HepG2 (cell line): Measurements from ENCODE around the gene CIAO2A. TPM values are rescaled to one million over a fixed set of nuclear protein-coding genes. Genes with fewer than 3 reads are reported as not detected.

Experiments used
- ATAC-seq: fragments of 200-7000 bp; cut with Tn5 transposase; 3 replicates; pipeline ENCODE4 v1.9.1; 2020; ENCODE audit warnings: mild to moderate bottlenecking, moderate library complexity
- BruUV-seq: library from RNA; stranded (reverse); fragments of 400-500 nt; replicated peaks from 2 replicates; lab custom pipeline; 2021; lab: Mats Ljungman, UMichigan
- CTCF ChIA-PET: fragments of 300-600 bp; formaldehyde crosslinking; extraction: SDS; loops from one replicate; lab custom pipeline; 2021; ENCODE audit warnings: low total read pairs, inconsistent platforms, low intra/inter-chr PET ratio; lab: Yijun Ruan, JAX
- POLR2A ChIA-PET: fragments of 350-600 bp; sonication (Branson Sonifier 250); formaldehyde crosslinking; loops from one replicate; lab custom pipeline; 2020; ENCODE audit warnings: antibody characterized with exemption, inconsistent platforms; lab: Yijun Ruan, JAX
- DNase-seq: peaks from one replicate; pipeline ENCODE4 v3.0.0-alpha.2; 2015; ENCODE audit warnings: low spot score
- FAIRE-seq: peaks from 3 replicates; lab custom pipeline; 2011; peaks lifted over from hg19 to GRCh38; lab: Jason Lieb, UNC
- H2AFZ ChIP-seq: one replicate; pipeline ENCODE4 v1.6.1; 2011; ENCODE audit warnings: low read length, inconsistent platforms
- H3K27ac ChIP-seq: fragments of 300-600 bp; 3 replicates; pipeline ENCODE4 v1.8.0; 2011; ENCODE audit warnings: mixed run types, mild to moderate bottlenecking, mixed read lengths, low read length, inconsistent platforms; ENCODE audit not compliant: insufficient read depth; ENCODE audit errors: extremely low read length
- H3K27me3 ChIP-seq, 2 experiments: fragments of 200-600 bp in 1 of 2; 2 replicates in 1 of 2; 3 replicates in 1 of 2; pipeline versions ENCODE4 v1.6.0 to v1.8.0; 2011; ENCODE audit warnings: low read length in 2 of 2, mild to moderate bottlenecking in 2 of 2, moderate library complexity in 2 of 2, inconsistent platforms in 1 of 2; ENCODE audit not compliant: insufficient read depth in 2 of 2, control insufficient read depth in 1 of 2
- H3K36me3 ChIP-seq, 2 experiments: fragments of 200-600 bp in 1 of 2; replicated peaks in 1 of 2; 2 replicates in 1 of 2; 3 replicates in 1 of 2; pipeline versions ENCODE4 v1.5.1 to v1.8.0; 2011; ENCODE audit warnings: low read length in 2 of 2, inconsistent platforms in 1 of 2; ENCODE audit not compliant: insufficient read depth in 2 of 2, control insufficient read depth in 1 of 2
- H3K4me1 ChIP-seq: 2 replicates; pipeline ENCODE4 v1.5.1; 2012; ENCODE audit warnings: low read length, inconsistent platforms; ENCODE audit not compliant: insufficient read depth
- H3K4me2 ChIP-seq: 2 replicates; pipeline ENCODE4 v1.6.0; 2011; ENCODE audit warnings: low read depth, low read length, inconsistent platforms
- H3K4me3 ChIP-seq, 3 experiments: fragments of 200-600 bp in 1 of 3; sonication (generic), shearing (Covaris generic) in 1 of 3; replicated peaks in 1 of 3; 2 replicates each; pipeline ENCODE4 v1.5.1; 2011 to 2016; ENCODE audit warnings: low read length in 3 of 3, inconsistent platforms in 2 of 3, low read depth in 2 of 3, mild to moderate bottlenecking in 2 of 3, control low read depth in 1 of 3, mixed read lengths in 1 of 3; ENCODE audit not compliant: insufficient read depth in 1 of 3
- H3K79me2 ChIP-seq: one replicate; pipeline ENCODE4 v1.6.1; 2011; ENCODE audit warnings: low read length, inconsistent platforms; ENCODE audit not compliant: insufficient read depth
- H3K9ac ChIP-seq: 2 replicates; pipeline ENCODE4 v1.6.0; 2011; ENCODE audit warnings: mild to moderate bottlenecking, low read depth, low read length, inconsistent platforms; ENCODE audit not compliant: insufficient read depth
- H3K9me3 ChIP-seq: 2 replicates; pipeline ENCODE4 v1.5.1; 2012; ENCODE audit warnings: mild to moderate bottlenecking, low read length
- H4K20me1 ChIP-seq: 2 replicates; pipeline ENCODE4 v1.6.0; 2011; ENCODE audit warnings: inconsistent platforms, mild to moderate bottlenecking, low read length, moderate library complexity; ENCODE audit not compliant: insufficient read depth
- AGO2 ChIP-seq: fragments of 200-400 bp; formaldehyde crosslinking; optimal IDR thresholded peaks from 2 replicates; pipeline ENCODE3; 2017; ENCODE audit warnings: mild to moderate bottlenecking, low read depth, low read length, moderate library complexity
- ATAD3A ChIP-seq: sonication (generic); formaldehyde crosslinking; IDR thresholded peaks from 2 replicates; pipeline ENCODE4 v1.4.0; 2020; ENCODE audit warnings: missing genetic modification reagents
- ERF ChIP-seq: IDR thresholded peaks from 2 replicates; pipeline ENCODE4 v1.6.1; 2018; ENCODE audit warnings: missing biosample characterization, missing genetic modification reagents
- MAFK ChIP-seq, 2 experiments: IDR thresholded peaks in 1 of 2; conservative IDR thresholded peaks in 1 of 2; 2 replicates each; pipeline ENCODE4 v1.6.1; 2011; ENCODE audit warnings: improper control_type of control experiment in 2 of 2, low read length in 2 of 2
- NBN ChIP-seq: fragments of 450-650 bp; conservative IDR thresholded peaks from 2 replicates; pipeline ENCODE4 v1.6.1; 2017
- NR2C2 ChIP-seq: sonication (generic); formaldehyde crosslinking; IDR thresholded peaks from 2 replicates; pipeline ENCODE4 v1.4.0; 2020; ENCODE audit warnings: missing genetic modification reagents, mild to moderate bottlenecking, moderate library complexity, borderline replicate concordance
- ZNF225 ChIP-seq: sonication (generic); formaldehyde crosslinking; IDR thresholded peaks from 2 replicates; pipeline ENCODE4 v1.4.0; 2020; ENCODE audit warnings: mild to moderate bottlenecking, missing genetic modification reagents
- ZNF253 ChIP-seq: sonication (generic); formaldehyde crosslinking; IDR thresholded peaks from 2 replicates; pipeline ENCODE4 v1.8.0; 2022; ENCODE audit warnings: mild to moderate bottlenecking, missing genetic modification reagents, borderline replicate concordance
- ZNF552 ChIP-seq: sonication (generic); formaldehyde crosslinking; IDR thresholded peaks from 2 replicates; pipeline ENCODE4 v1.9.0; 2022; ENCODE audit warnings: missing genetic modification reagents, mild to moderate bottlenecking, borderline replicate concordance
- WGBS: methylation state at CpG from one replicate; pipeline ENCODE4 v1.1.6; 2017; ENCODE audit warnings: low lambda C conversion rate; 5-methylcytosine and 5-hydroxymethylcytosine counted together
- in situ Hi-C: cut with HindIII; loops from 2 replicates; pipeline ENCODE4 v1.10.0; 2017; ENCODE audit warnings: low pct_unique_long_range_greater_than_20kb; ENCODE audit not compliant: extremely low pct_ligation_motif_present
- intact Hi-C: fragments of 100-400 bp; cut with micrococcal nuclease; formaldehyde crosslinking; loops from one replicate; pipeline ENCODE4 v1.10.0; 2022; ENCODE audit not compliant: unreplicated experiment
- polyA plus RNA-seq, 8 experiments: library from polyadenylated mRNA; depleted of rRNA in 3 of 8; stranded (reverse) in 7 of 8; unstranded in 1 of 8; fragments of >200 nt; fragmentation: Illumina TruSeq in 4 of 8; extraction: Trizol in 4 of 8; gene quantifications; 2 replicates each; pipeline versions ENCODE4 v1.2.1 to v1.2.3, GENCODE V29; 2011 to 2016; ENCODE audit warnings: low read depth in 4 of 8, missing spikeins in 1 of 8, mixed read lengths in 1 of 8; ENCODE audit not compliant: insufficient read depth in 1 of 8
- total RNA-seq, 5 experiments: library from RNA; depleted of rRNA; stranded (reverse); fragments of >200 nt; fragmentation: Illumina TruSeq; extraction: Trizol; gene quantifications; 2 replicates each; pipeline ENCODE4 v1.2.3, GENCODE V29; 2016; ENCODE audit warnings: low read depth in 1 of 5
- TF ChIP-seq, protein P1 (sequence below): sonication (generic); formaldehyde crosslinking; IDR thresholded peaks from 2 replicates; pipeline ENCODE4 v1.5.0; 2020; ENCODE audit warnings: mild to moderate bottlenecking, missing genetic modification reagents, moderate library complexity
- TF ChIP-seq, protein P2 (sequence below): sonication (generic); formaldehyde crosslinking; IDR thresholded peaks from 2 replicates; pipeline ENCODE4 v1.8.0; 2022; ENCODE audit warnings: missing genetic modification reagents, mild to moderate bottlenecking, inconsistent platforms, borderline replicate concordance
- TF ChIP-seq, protein P3 (sequence below): sonication (generic); formaldehyde crosslinking; IDR thresholded peaks from 2 replicates; pipeline ENCODE4 v1.4.0; 2020; ENCODE audit warnings: missing genetic modification reagents
- TF ChIP-seq, protein P4 (sequence below): conservative IDR thresholded peaks from 2 replicates; pipeline ENCODE4 v1.6.1; 2018; ENCODE audit warnings: missing genetic modification reagents

The CIAO2A gene
- total and polyA plus RNA-seq, 2 of the 13 experiments (the other 11 are each of a cell fraction or from before 2014, with no cell fraction given), result 83.0 to 100 TPM

DNA sequence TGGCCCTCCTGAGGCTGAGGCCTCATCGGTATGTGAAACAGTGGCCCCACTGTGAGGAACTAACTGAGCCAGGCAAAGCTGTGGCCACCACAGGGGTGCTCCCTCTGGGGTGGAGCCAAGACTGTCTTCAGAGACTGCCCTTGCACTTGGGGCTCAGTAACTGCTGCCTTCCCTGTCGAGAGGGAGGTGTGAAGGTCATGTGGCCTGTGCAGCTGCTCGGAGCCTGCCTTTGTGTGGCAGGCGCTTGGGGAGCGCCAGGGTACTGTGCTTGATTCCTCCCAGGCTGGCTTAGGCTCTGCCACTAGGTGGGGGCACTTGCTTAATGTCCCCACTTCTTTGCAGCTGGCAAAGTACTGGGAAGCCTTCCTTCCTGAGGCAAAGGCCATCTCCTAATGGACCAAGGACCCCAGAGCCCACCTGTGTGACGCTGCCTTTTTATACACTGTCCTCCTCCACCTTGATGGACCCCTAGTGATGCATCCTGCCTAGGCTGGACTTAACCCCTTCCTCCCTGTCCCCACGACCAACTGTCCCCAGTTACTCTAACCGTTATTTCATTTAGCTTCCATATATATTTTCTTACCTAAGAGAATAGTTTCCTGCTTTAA is 43.7 kb upstream of the CIAO2A start (continued):
- TF ChIP-seq, protein P1, sequence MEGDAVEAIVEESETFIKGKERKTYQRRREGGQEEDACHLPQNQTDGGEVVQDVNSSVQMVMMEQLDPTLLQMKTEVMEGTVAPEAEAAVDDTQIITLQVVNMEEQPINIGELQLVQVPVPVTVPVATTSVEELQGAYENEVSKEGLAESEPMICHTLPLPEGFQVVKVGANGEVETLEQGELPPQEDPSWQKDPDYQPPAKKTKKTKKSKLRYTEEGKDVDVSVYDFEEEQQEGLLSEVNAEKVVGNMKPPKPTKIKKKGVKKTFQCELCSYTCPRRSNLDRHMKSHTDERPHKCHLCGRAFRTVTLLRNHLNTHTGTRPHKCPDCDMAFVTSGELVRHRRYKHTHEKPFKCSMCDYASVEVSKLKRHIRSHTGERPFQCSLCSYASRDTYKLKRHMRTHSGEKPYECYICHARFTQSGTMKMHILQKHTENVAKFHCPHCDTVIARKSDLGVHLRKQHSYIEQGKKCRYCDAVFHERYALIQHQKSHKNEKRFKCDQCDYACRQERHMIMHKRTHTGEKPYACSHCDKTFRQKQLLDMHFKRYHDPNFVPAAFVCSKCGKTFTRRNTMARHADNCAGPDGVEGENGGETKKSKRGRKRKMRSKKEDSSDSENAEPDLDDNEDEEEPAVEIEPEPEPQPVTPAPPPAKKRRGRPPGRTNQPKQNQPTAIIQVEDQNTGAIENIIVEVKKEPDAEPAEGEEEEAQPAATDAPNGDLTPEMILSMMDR (CRISPR knock-in tag), result peak; percentile 43
- no peak for TF ChIP-seq NR2C2 (CRISPR knock-in tag)
- TF ChIP-seq ZNF225, result no peak
- no peak for TF ChIP-seq ZNF253
- peak; percentile 31 for TF ChIP-seq AGO2

DNA sequence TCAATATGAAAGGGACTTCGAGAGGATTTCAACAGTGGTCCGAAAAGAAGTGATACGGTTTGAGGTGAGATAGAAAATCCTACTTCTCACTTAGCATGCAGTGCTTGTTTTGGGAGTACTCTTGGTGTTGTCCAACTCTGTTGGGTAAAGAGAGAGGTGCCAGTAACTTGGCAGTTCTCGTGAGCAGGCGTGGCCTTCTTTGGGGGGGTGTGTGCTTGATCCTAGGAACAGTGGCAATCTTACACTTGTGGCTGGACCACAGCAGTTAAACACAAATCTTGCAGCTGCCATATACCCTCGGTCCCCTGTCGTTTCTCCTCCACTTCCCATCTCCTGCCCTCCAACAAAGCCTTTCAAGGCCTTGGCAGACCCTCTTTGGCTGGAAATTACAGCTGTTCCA is 42.7 kb upstream of the CIAO2A start:
- WGBS, result 93% methylated on average over 7 of the region's 7 CpGs
- ATAC-seq, result no peak

More for the DNA sequence above, 42.7 kb upstream of the CIAO2A start:
- peaks cover 35 to 66% of the 10 kb centered on the region in 2 experiments for H3K36me3 ChIP-seq
- H3K27me3 ChIP-seq, result no peaks in the 10 kb centered on the region
- POLR2A ChIA-PET, result no interaction called here
- TF ChIP-seq ERF (CRISPR knock-in tag) (no peak), ATAD3A (CRISPR knock-in tag) (no peak), NBN (no peak), ZNF552 (CRISPR knock-in tag) (no peak), MAFK (conservative IDR thresholded peaks at IDR 0.05 in 1 of 2, IDR thresholded peaks at IDR 0.05 in 1 of 2; ENCODE audit: low read length in 2 of 2) (no peak)
- TF ChIP-seq, protein P2, sequence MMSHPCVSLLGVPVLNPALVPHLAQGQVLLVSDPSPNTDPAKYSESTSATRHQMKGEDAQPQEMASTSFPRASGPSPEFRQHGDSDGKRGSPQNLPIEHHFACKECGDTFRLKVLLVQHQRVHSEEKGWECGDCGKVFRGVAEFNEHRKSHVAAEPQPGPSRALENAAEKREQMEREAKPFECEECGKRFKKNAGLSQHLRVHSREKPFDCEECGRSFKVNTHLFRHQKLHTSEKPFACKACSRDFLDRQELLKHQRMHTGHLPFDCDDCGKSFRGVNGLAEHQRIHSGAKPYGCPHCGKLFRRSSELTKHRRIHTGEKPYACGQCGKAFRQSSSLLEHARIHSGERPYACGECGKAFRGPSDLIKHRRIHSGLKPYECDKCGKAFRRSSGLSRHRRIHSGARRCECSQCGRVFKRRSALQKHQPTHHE, result no peak
- TF ChIP-seq, protein P3, sequence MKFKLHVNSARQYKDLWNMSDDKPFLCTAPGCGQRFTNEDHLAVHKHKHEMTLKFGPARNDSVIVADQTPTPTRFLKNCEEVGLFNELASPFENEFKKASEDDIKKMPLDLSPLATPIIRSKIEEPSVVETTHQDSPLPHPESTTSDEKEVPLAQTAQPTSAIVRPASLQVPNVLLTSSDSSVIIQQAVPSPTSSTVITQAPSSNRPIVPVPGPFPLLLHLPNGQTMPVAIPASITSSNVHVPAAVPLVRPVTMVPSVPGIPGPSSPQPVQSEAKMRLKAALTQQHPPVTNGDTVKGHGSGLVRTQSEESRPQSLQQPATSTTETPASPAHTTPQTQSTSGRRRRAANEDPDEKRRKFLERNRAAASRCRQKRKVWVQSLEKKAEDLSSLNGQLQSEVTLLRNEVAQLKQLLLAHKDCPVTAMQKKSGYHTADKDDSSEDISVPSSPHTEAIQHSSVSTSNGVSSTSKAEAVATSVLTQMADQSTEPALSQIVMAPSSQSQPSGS, result no peak
- TF ChIP-seq, protein P4, sequence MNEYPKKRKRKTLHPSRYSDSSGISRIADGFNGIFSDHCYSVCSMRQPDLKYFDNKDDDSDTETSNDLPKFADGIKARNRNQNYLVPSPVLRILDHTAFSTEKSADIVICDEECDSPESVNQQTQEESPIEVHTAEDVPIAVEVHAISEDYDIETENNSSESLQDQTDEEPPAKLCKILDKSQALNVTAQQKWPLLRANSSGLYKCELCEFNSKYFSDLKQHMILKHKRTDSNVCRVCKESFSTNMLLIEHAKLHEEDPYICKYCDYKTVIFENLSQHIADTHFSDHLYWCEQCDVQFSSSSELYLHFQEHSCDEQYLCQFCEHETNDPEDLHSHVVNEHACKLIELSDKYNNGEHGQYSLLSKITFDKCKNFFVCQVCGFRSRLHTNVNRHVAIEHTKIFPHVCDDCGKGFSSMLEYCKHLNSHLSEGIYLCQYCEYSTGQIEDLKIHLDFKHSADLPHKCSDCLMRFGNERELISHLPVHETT (CRISPR knock-in tag), result no peak
- no peak overlapping the region for H3K9ac ChIP-seq
- no peak overlapping the region for H2AFZ ChIP-seq
- no peak overlapping the region for H3K27ac ChIP-seq
- no peak overlapping the region for H3K4me2 ChIP-seq
- H3K4me3 ChIP-seq, result no peak overlapping the region
- in situ Hi-C loops (no loop called here), intact Hi-C loops (no loop called here)
- no peaks in the 10 kb centered on the region for H4K20me1 ChIP-seq
- FAIRE-seq (no peak), DNase-seq (no peak)
- CTCF ChIA-PET, result no interaction called here
- BruUV-seq, result no TSS peak
- H3K9me3 ChIP-seq, result no peaks in the 10 kb centered on the region
- no peaks in the 10 kb centered on the region for H3K79me2 ChIP-seq
- peaks cover 3% of the 10 kb centered on the region for H3K4me1 ChIP-seq
